GM19468 (cell line): ENCODE measurements around the gene TPH2.

ENCODE experiments used
- ATAC-seq: cut with Tn5 transposase; IDR thresholded peaks from one replicate; pipeline ENCODE4 v1.9.1; 2021; ENCODE audit warnings: mild to moderate bottlenecking, moderate library complexity, moderate number of reproducible peaks; ENCODE audit not compliant: unreplicated experiment; ENCODE audit errors: extremely low read depth

Gene TPH2

GRCh38 chr12:72025524-72025923 is 86.9 kb downstream of the TPH2 start:
- no peak for ATAC-seq

- no peak for ATAC-seq
These were observed 90.3 kb downstream of the TPH2 start for GRCh38 chr12:72028966-72029365.

DNA sequence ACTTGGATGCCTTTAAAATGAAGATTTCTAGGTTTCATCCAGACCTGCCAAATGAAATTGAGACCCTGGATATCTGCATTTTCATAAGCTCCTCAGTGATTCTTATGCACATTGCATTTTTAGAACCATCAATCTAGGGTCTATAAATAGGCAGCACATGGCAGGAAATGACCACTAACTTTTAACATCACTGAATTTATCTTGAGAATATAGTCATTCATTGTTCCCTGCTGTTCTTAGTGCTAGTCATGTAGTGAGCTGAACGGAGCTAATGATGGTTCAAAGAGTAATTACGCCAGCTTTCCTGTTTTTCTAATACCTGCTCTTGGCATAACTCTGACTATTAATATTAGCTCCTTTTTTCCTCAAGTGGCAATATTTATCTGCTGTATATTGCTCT is 91.6 kb downstream of the TPH2 start:
- ATAC-seq: no peak

GRCh38 chr12:72031066-72031465 is 92.4 kb downstream of the TPH2 start:
- no peak for ATAC-seq

DNA sequence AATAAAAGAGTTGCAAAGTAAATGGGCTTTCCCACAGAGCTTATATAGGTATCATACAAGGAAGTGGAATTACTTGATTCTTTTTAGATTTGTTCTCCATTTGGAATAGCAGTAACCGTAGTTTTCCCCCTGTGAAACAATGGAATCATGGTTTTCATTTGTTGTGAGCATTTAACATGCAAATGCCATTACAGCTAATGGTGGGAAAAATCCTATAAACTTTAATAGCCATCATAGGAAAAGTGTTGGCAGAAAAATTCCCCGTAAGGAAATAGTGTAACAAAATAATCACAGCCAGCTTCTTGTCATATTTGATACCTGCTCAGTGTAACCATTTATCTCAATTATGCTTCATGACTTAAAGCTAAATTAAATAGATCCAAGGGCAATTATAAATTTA is 95.3 kb downstream of the TPH2 start:
- no peak for ATAC-seq

GRCh38 chr12:72035625-72036024 is 97.0 kb downstream of the TPH2 start:
- no peak for ATAC-seq

DNA sequence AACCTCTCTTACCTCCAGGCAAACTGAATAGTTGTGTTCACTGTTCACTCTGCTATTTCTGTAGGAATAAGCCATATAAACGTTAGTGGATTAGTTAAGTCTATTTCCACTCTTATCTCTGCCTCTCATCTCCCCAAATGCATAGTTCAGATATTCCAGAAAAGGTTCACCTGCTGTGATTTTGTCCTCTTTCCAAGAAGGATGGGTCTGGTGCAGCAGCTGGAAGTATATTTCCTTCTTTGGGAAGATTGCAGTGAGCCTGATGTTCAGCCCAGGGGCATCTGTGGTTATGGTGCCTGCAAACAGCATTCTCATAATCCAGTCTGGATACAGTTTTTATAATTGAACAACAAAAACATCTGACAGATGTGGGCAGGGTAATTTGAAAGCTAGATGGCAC is 97.7 kb downstream of the TPH2 start:
- ATAC-seq: no peak

DNA sequence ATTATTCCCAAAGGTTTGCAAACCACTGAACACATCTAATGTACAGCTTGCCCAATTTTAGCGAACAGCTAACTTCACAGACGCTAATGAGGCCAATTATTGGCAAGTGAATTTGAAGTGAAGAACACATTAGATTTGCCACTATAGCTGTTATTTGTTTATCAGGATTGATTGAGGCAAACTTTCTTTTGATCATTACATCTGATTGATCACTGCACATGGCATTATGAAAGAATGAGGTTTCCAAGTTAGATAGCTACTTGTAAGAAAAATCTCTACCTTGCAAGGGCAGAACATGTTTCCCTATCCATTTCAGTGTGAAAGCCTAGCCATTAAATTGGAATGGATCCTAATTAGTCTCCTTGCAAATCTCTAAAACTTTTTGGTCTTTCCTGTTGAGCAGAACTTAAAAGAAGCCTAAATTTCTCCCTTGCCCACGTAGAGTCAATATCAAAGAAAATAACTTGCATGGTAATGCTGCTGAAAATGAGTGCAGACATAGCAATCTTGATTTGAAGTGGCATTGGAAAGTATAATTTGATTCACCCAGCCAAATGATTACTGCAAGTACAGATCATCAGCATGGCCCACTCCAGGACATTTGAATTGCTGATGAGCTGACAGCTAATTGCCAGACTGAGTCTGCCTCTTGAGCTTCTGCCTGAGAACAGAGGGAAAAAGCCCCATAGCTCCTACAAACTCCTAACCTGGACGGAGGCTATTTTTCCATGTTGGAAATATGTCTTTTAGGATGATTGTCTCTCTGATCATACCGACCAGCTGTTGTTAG is 98.6 kb downstream of the TPH2 start:
- ATAC-seq: no peak

GRCh38 chr12:72041811-72042210 is 103.2 kb downstream of the TPH2 start:
- ATAC-seq: no peak

- ATAC-seq: no peak
These were observed 115.0 kb downstream of the TPH2 start for GRCh38 chr12:72053604-72054003.

DNA sequence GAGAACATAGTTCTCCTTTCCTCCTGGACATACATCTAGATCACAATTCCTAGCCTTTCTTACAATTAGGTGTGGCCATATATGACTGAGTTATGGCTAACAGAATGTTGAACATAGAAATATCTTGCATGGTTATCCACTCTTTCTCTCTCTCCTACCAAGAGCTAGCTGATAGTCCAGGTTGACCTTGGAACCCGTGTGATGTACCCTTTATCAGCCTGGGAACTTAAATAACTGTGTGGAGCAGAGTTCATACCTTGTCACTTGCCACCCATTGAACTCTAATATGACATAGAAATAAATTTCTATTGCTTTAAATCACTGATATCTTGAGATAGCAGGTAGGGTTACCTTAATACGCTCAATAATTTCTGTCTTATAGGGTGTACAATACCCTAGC is 115.9 kb downstream of the TPH2 start:
- ATAC-seq: no peak

DNA sequence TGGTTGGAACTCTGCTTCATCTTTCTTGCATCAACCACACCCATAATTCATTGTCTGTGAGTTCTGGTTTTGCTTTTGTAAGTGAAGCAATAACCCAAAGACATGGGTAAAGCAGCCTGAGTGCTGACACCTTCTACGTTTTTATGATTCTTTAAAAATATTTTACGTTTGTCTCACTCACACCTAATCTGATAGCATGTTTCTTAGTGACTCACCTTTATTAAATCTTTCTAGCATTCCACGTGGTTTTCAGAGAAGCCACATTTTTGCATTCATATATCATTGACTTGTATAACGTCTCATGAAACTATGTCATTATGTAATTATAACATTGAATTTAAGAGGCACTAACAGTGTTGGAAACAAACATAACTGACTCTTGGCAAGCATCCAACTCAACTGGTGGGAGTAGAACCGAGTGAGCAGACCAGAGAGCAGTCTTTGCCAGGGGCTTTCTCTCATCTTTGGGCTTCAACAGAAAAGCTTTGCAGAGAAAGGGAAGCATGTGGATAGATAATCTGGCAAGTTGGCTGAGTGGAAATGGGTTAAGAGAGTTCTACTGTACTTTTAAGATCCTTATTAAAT is 118.8 kb downstream of the TPH2 start:
- no peak for ATAC-seq

- no peak for ATAC-seq
These were observed 124.4 kb downstream of the TPH2 start for GRCh38 chr12:72063073-72063472.

DNA sequence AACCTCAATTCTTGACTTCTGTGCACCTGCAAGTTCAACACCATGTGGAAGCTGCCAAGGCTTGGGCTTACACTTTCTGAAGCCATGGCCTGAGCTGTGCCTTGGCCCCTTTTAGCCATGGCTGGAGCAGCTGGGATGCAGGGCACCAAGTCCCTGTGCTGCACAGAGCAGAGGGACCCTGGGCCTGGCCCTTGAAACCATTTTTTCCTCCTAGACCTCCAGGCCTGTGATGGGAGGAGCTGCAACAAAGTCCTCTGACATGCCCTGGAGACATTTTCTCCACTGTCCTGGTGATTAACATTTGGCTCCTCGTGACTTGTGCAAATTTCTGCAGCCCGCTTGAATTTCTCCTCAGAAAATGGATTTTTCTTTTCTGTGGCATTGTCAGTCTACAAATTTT is 132.4 kb downstream of the TPH2 start:
- no peak for ATAC-seq

GRCh38 chr12:72072592-72073212 is 134.1 kb downstream of the TPH2 start:
- no peak for ATAC-seq

DNA sequence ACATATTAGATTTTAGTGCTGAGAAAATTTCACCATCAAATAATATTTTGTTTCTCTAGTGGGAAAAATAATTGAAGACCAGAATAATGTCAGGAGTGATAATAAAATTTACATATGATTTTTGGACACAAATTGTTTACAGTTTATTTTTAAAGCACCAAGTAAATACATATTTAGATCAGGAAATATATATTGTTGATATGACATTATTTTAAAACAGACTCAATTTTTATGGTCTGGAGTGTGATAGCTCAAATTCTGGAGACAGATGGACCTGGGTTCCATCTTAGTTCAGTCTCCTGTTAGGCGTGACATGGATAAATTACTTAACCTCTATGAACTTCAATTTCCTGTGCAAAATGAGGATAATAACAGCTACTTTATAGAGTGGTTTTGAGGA is 135.4 kb downstream of the TPH2 start:
- no peak for ATAC-seq

- ATAC-seq: no peak
These were observed 136.3 kb downstream of the TPH2 start for GRCh38 chr12:72074956-72075355.

DNA sequence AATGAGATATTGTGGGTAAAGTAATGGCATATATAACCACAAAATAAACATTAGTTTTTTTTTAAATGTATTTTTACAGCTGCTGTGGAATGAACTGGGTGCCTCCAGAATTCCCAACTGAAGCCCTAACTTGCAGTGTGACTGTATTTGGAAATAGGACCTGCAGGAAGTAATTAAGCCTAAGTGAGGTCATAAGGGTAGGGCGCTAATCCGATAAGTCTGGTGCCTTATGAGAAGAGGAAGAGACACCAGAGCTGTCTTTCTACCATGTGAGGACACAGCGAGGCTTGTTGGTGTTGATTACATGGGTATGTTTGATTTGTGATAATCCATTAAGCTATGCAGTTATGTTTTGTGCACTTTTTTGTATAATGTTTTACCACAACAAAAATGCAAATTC is 136.8 kb downstream of the TPH2 start:
- ATAC-seq: no peak

- ATAC-seq: no peak
These were observed 137.4 kb downstream of the TPH2 start for GRCh38 chr12:72075891-72076557.

- no peak for ATAC-seq
These were observed 137.9 kb downstream of the TPH2 start for GRCh38 chr12:72076558-72076915.

GRCh38 chr12:72077111-72077820 is 138.6 kb downstream of the TPH2 start:
- ATAC-seq: no peak
